Measurements from ENCODE around the gene LGI1. TPM values are rescaled to one million over a fixed set of nuclear protein-coding genes. Genes with fewer than 3 reads are reported as not detected.

LGI1 gene
- total RNA-seq, 2 donors from 2014 or later: 0.44 TPM; not detected in 1

GRCh38 chr10:93773705-93774104 lies 16.0 kb downstream of the LGI1 start:
- Histone ChIP-seq H3K9me3 (no peaks in the 10 kb centered on the region), H3K27ac (no peak overlapping the region), H3K4me1 (no peaks in the 10 kb centered on the region), H3K4me3 (no peak overlapping the region), H3K27me3 (no peaks in the 10 kb centered on the region), H3K36me3 (no peaks in the 10 kb centered on the region)
- no peak for DNase-seq (ENCODE audit: low spot score)
- TF ChIP-seq CTCF (IDR thresholded peaks at IDR 0.05): no peak

GRCh38 chr10:93775356-93775755 lies 17.6 kb downstream of the LGI1 start:
- DNase-seq (ENCODE audit: low spot score): no peak
- TF ChIP-seq CTCF (IDR thresholded peaks at IDR 0.05): no peak
- Histone ChIP-seq H3K4me3 (no peak overlapping the region), H3K9me3 (no peaks in the 10 kb centered on the region), H3K27ac (no peak overlapping the region), H3K36me3 (no peaks in the 10 kb centered on the region), H3K27me3 (no peaks in the 10 kb centered on the region), H3K4me1 (no peaks in the 10 kb centered on the region)

- Histone ChIP-seq H3K27me3 (no peaks in the 10 kb centered on the region), H3K36me3 (no peaks in the 10 kb centered on the region), H3K27ac (no peak overlapping the region), H3K4me1 (no peaks in the 10 kb centered on the region), H3K9me3 (no peaks in the 10 kb centered on the region), H3K4me3 (no peak overlapping the region)
- no peak for TF ChIP-seq CTCF (IDR thresholded peaks at IDR 0.05)
- no peak for DNase-seq (ENCODE audit: low spot score)
Measured at GRCh38 chr10:93777092-93777491, 19.4 kb downstream of the LGI1 start.

GRCh38 chr10:93784059-93784458 lies 26.3 kb downstream of the LGI1 start:
- no peaks in the 10 kb centered on the region for H3K36me3 ChIP-seq
- TF ChIP-seq CTCF (IDR thresholded peaks at IDR 0.05): no peak
- no peak overlapping the region for H3K4me3 ChIP-seq
- no peaks in the 10 kb centered on the region for H3K27me3 ChIP-seq
- no peak overlapping the region for H3K27ac ChIP-seq
- no peaks in the 10 kb centered on the region for H3K4me1 ChIP-seq
- no peak for DNase-seq (ENCODE audit: low spot score)
- H3K9me3 ChIP-seq: no peaks in the 10 kb centered on the region

GRCh38 chr10:93788413-93789208 lies 30.9 kb downstream of the LGI1 start:
- Histone ChIP-seq H3K27me3 (no peaks in the 10 kb centered on the region), H3K27ac (no peak overlapping the region), H3K4me3 (no peak overlapping the region), H3K36me3 (no peaks in the 10 kb centered on the region), H3K9me3 (no peaks in the 10 kb centered on the region), H3K4me1 (no peaks in the 10 kb centered on the region)
- TF ChIP-seq CTCF (IDR thresholded peaks at IDR 0.05): no peak
- no peak for DNase-seq (ENCODE audit: low spot score)

GRCh38 chr10:93790439-93790838 lies 32.7 kb downstream of the LGI1 start:
- TF ChIP-seq CTCF (IDR thresholded peaks at IDR 0.05): no peak
- Histone ChIP-seq H3K9me3 (no peaks in the 10 kb centered on the region), H3K27ac (no peak overlapping the region), H3K36me3 (no peaks in the 10 kb centered on the region), H3K27me3 (no peaks in the 10 kb centered on the region), H3K4me3 (no peak overlapping the region), H3K4me1 (no peaks in the 10 kb centered on the region)
- DNase-seq (ENCODE audit: low spot score): no peak
